Measurements from ENCODE around the gene ATP5F1C.
"Not testable (repeated sequence)": the region's sequence is repeated elsewhere in the genome, so short reads cannot be mapped to it uniquely, and the experiment has no call there.

- TF ChIP-seq CTCF, POLR2A (IDR thresholded peaks at IDR 0.05): not testable (repeated sequence)
Measured at GRCh38 chr10:7811743-7812142, 23.8 kb downstream of the ATP5F1C start.
